Retina (tissue), 1 donor: Measurements from ENCODE around the gene OR2AG1.
A peak's percentile ranks its signal among the peaks of the same experiment; 100 is the strongest.
"Not testable (repeated sequence)": the region's sequence is repeated elsewhere in the genome, so short reads cannot be mapped to it uniquely, and the experiment has no call there.

Source experiments
- DNase-seq: peaks from one replicate; pipeline ENCODE4 v3.0.0-alpha.2; 2016

OR2AG1 gene

DNA sequence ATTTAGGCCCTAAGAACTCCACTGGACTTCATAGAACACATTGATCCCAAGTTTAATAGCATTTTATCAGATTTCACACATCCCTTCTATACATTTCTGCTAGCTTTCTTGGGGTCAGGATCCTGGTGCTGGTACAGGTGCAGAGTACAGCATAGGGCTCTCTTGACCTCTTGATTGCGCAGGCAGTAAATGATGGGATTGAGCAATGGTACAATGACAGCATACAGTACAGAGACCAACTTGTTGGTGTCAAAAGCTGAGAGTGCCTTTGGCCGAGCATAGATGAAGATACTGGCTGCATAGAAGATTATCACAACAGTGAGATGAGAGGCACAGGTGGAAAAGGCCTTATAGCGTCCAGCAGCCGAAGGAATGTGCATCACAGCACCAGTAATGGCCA is 11.8 kb downstream of the OR2AG1 start:
- DNase-seq = no peak

DNA sequence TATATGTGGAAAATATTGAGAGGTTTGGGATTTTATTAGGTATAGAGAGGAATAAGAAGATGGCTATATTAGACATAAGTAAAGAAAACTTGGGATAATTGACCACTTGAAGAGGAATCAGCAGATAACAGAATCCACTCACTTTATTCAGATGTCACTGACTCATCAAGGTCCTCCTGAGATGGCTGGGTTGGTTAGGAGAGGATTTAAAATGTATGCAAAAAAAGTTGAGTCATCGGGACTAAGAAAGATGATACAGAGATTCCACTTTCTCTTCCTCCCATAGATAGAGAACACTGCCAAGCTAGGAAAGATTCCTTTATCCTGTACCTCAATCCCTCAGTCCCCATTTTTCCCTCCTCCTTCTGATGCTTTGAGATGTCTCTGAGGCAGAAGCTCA is 16.6 kb downstream of the OR2AG1 start, which contains the start of gene OR6A2:
Gene OR6A2 (minus strand): TSS at position 288 of the 400 bp plus-strand sequence. CDS start 3,981 bp downstream, outside the sequence.
- no peak for DNase-seq

DNA sequence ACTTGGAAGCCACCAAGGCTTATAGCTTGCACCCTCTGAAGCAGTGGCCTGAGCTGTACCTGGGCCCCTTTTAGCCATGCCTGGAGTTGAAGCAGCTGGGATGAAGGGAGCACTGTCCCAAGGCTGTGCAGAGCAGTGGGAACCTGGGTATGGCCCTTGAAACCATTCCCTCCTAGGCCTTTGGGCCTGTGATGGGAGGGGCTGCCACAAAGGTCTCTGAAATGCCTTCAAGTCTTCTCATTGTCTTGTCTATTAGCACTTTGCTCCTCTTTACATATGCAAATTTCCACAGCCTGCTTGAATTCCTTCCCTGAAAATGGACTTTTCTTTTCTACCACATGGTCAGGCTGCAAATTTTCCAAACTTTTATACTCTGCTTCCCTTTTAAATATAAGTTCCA is 18.3 kb downstream of the OR2AG1 start:
- not testable (repeated sequence) for DNase-seq

DNA sequence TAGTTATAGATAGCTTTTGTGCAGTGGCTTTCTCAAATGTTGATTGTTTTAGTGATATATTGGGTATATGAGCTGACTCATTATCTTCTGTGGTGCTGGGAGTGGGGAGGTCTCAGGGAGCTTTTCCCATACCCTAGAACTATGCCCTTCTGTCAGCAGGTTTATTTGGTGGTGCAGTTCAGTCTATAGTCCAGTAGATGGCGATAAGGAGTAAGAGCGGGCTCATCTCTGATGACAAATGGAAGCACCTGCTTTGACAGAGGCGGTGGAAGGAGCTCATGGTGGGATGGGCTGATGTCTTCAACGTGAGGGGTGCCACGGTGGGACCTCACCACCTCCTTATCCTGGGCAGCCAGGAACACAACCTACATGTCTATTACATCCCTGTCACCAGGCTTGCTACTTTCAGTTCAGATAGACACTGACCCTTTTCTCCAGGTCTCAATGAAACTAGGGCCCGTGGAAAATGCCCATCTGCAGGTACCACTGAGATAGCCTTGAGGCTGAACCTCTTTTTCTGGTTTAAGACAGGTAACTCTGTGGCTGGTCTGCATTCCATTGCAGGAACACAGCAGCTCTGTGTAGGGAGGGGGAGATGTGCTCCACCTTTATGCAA is 29.7 kb downstream of the OR2AG1 start:
- peak; percentile 62 for DNase-seq

DNA sequence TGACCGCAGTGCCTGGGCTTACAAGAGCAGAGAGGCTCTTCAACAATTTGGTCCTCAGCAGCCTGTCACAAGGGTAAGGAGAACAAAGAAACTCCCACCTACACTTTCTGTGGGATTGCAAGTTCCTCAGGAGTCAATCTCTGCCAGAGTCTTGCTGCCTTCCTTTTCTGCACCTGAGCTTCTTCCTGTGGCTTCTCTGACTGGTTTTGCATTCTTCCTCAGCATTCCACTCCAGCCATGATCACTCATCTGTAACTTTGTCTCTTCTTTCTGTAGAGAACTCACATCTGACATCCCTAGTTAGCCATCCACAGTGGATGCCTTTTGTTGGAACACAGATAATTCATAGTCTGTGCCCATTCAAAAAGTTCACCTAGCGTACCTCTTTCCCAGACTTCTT is 30.8 kb downstream of the OR2AG1 start:
- peak; percentile 19 for DNase-seq

DNA sequence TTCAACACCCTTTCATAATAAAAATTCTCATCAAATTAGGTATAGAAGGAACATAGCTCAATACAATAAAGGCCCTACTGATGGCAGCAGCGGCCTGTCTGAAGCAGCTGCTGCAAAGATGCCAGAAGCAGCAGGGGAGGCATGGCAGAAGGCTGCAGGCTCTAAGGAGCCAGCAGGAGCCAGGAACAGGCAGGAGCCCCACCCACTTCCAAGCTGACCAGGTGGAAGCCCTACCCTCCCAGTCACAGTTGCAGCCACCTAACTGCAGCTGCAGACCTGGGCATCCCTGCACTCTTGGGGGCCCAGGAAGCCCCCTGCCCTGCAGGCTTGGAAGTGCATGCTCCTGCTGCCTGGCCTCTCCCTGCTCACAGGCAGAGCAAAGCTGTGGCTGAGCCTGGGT is 34.9 kb downstream of the OR2AG1 start:
- no peak for DNase-seq

DNA sequence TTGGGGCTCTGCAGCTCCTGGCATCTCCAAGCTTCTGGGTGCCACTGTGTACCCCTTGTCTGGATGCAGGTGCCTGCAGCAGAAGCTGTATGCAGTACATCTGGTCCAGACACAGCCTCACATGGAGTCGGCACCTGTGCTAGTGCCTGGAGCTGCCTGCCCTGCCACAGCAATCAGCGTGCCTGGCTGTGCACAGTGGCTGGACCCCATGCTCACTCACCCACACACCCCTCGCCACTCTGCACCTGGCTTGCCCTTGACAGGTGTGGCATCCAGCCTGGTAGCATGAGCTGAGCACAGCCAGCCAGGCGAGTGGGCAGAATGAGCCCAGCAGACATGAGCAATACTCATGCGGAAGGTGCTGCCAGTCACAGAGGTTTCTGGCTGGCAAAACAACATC is 36.1 kb downstream of the OR2AG1 start:
- no peak for DNase-seq

DNA sequence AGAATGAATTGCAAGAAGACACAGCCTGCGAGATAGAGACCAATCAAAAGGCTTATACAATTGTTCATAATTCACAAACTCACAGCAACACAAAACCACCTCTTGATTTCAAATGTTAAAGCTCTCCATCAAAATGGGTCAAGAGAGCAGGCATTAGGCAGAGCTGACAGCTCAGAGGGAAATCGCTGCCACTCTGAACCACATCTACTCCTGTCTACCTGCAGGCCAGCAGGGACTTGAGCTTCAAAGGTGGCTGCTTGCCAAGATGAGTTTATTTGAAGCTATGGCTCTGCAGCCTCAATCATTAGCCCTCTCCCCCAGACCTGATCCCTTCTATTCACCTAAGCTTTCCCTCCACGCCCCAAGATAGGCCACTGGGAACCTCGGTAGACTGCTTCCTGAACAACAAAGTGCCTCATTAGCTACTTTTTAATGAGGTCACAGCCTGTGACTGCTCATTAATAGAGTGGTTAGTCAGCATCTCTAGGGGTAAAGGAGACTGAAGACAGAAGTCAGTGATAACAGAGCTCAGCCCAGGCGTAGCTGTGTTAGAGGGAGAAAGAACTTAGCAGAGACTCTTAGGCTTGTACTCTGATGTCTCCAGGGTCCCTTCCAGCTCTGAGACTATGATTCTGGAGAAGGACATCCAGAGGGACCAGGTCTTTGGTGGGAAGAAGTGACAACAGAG is 41.5 kb downstream of the OR2AG1 start:
- DNase-seq = peak; percentile 32

DNA sequence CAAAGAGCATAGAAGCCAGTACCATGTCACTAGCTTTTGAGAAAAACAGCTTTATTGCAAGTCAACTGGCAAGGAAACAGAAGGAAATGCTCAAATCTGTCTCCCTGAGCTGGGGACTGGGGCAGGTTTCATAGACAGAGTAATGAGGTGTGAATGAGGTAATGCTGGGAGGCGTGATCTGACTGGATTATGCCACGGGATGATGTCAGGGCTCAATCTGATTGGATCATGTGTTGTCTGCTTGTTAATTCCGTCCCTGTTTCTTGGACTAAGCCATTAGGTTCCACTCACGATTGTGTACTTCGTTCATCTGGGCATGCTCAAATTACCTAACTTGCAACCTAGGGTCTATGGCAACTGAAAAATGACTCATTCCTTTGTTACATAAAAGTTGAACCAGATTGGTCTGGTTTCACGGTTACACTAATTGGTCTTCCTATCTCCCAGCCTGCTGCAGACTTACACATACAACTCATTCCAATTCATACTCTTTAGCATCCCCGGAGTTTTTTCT is 42.5 kb downstream of the OR2AG1 start:
- DNase-seq = no peak

DNA sequence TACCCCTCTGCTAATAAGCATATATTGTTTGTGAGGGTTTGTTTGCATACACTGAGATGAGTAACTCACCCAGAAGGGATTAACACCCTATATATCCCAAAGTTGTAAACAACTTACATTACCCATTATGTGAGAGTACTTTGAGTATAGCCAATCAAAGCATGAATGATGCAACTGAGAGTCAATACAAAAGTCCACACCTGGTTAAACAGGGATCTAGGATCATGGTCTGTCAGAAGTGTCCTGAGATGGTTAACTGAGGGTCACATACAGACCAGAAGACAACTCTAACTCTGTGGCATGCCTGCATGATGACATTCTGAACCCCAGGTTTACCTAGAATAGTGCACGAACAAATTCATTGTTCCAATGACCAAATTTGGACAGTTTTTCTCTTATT is 45.3 kb downstream of the OR2AG1 start:
- DNase-seq = no peak

DNA sequence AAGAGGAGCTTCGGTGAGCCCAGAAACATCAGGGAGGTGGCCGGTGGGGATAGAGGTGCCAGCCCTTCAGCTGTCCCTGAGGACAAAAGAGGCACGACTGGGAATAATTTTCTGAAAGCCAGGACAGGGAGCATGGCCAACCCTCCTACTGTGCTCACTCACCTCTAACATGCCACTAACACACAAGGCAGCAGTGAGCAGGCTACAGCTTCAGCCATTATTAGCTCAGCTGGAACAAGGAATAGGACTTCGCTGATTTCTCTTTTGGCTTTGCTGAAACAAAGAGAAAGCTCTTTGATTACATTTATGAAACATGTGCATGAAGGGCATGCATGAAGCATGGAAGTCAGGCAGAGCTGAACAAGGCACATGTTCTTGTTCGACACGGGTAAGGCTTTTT is 50.5 kb downstream of the OR2AG1 start:
- DNase-seq = peak; percentile 50

DNA sequence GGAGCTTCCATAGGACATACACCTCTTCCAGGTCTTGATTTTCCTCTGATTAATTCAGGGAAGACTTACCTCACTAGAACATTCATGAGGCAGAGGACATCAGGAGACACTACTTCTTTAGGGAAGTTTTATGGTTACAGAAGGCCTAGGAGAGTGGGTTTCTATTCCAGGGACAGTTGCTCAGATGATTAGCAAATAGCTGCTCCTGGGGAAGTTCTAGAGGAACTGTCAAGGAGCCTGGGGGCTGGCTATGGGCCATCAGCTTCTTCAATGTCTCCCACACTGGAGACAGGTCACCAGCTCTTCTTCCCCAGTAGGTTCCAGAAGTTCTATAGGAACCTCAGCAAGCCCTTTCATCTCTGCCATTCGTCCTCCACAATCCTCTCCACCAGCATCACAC is 51.2 kb downstream of the OR2AG1 start:
- no peak for DNase-seq
